Neural cell (in vitro differentiated cells): Measurements from ENCODE around the gene YJEFN3. TPM values are rescaled to one million over a fixed set of nuclear protein-coding genes. Genes with fewer than 3 reads are reported as not detected.

ENCODE experiments used
- H2AFZ ChIP-seq: fragments of 200-600, 300-800 bp; sonication (generic), shearing (Covaris generic); 2 replicates; pipeline ENCODE4 v1.6.0; 2014; ENCODE audit warnings: low read depth, mild to moderate bottlenecking, antibody characterized with exemption, low read length, moderate library complexity
- H3F3A ChIP-seq: fragments of 200-600 bp; shearing (Covaris generic); 2 replicates; pipeline ENCODE4 v1.6.1; 2016; ENCODE audit warnings: mild to moderate bottlenecking, moderate library complexity, mixed read lengths, antibody characterized with exemption, low read length; ENCODE audit not compliant: insufficient read depth, poor library complexity, severe bottlenecking
- H3K27ac ChIP-seq: fragments of 200-600, 300-800 bp; sonication (generic), shearing (Covaris generic); 2 replicates; pipeline ENCODE4 v1.5.1; 2014; ENCODE audit warnings: mild to moderate bottlenecking, low read length, moderate library complexity
- H3K27me3 ChIP-seq: fragments of 300-800, 200-600 bp; sonication (generic), shearing (Covaris generic); 2 replicates; pipeline ENCODE4 v1.6.0; 2014; ENCODE audit warnings: mild to moderate bottlenecking, low read depth, low read length, moderate library complexity; ENCODE audit not compliant: insufficient read depth
- H3K36me3 ChIP-seq: fragments of 300-800, 200-600 bp; sonication (generic), shearing (Covaris generic); 2 replicates; pipeline ENCODE4 v1.5.1; 2014; ENCODE audit warnings: mild to moderate bottlenecking, antibody characterized with exemption, low read length, moderate library complexity; ENCODE audit not compliant: insufficient read depth
- H3K4me2 ChIP-seq: fragments of 300-800, 200-600 bp; sonication (generic), shearing (Covaris generic); 2 replicates; pipeline ENCODE4 v1.6.0; 2014; ENCODE audit warnings: mild to moderate bottlenecking, low read length
- H3K4me3 ChIP-seq: fragments of 300-800, 200-600 bp; sonication (generic), shearing (Covaris generic); 2 replicates; pipeline ENCODE4 v1.5.1; 2014; ENCODE audit warnings: mild to moderate bottlenecking, low read length, moderate library complexity
- H3K79me2 ChIP-seq: fragments of 200-600 bp; shearing (Covaris generic); replicated peaks from 2 replicates; pipeline ENCODE4 v1.6.0; 2014; ENCODE audit warnings: mild to moderate bottlenecking, low read length, moderate library complexity; ENCODE audit not compliant: insufficient read depth
- H3K9ac ChIP-seq: fragments of 300-800, 200-600 bp; sonication (generic), shearing (Covaris generic); 2 replicates; pipeline ENCODE4 v1.6.1; 2016; ENCODE audit warnings: mild to moderate bottlenecking, low read length, mixed read lengths
- H3K9me2 ChIP-seq: fragments of 200-600 bp; shearing (Covaris generic); 2 replicates; pipeline ENCODE4 v1.6.1; 2016; ENCODE audit warnings: mild to moderate bottlenecking, low read length, mixed read lengths; ENCODE audit not compliant: insufficient read depth
- H3K9me3 ChIP-seq: fragments of 200-600, 300-800 bp; sonication (generic), shearing (Covaris generic); 2 replicates; pipeline ENCODE4 v1.6.1; 2016; ENCODE audit warnings: mild to moderate bottlenecking, mixed run types, low read length, moderate library complexity, mixed read lengths
- H4K20me1 ChIP-seq: fragments of 200-600 bp; shearing (Covaris generic); 2 replicates; pipeline ENCODE4 v1.6.1; 2016; ENCODE audit warnings: mild to moderate bottlenecking, mixed run types; ENCODE audit not compliant: insufficient read depth
- CTCF ChIP-seq: fragments of 450-650 bp; IDR thresholded peaks from 2 replicates; pipeline ENCODE4 v1.5.1; 2014; ENCODE audit warnings: antibody characterized with exemption, mild to moderate bottlenecking, moderate library complexity; ENCODE audit not compliant: poor library complexity, severe bottlenecking
- EP300 ChIP-seq: fragments of 450-650 bp; conservative IDR thresholded peaks from 2 replicates; pipeline ENCODE4 v1.6.1; 2014; ENCODE audit warnings: antibody characterized with exemption, mild to moderate bottlenecking, moderate library complexity; ENCODE audit not compliant: poor library complexity, severe bottlenecking
- EZH2 ChIP-seq: fragments of 200-600, 300-800 bp; shearing (Covaris generic), sonication (generic); IDR thresholded peaks from 2 replicates; pipeline ENCODE4 v1.6.1; 2014; ENCODE audit warnings: antibody characterized with exemption, low read length, borderline replicate concordance, mild to moderate bottlenecking; ENCODE audit not compliant: insufficient read depth, poor library complexity, severe bottlenecking
- MXI1 ChIP-seq: fragments of 450-650 bp; conservative IDR thresholded peaks from 2 replicates; pipeline ENCODE4 v1.6.1; 2014; ENCODE audit warnings: antibody characterized with exemption, mild to moderate bottlenecking; ENCODE audit not compliant: poor library complexity, severe bottlenecking
- POLR2AphosphoS5 ChIP-seq: IDR thresholded peaks from 2 replicates; pipeline ENCODE4 v1.6.1; 2012
- RAD21 ChIP-seq: fragments of 450-650 bp; conservative IDR thresholded peaks from 2 replicates; pipeline ENCODE4 v1.6.1; 2014; ENCODE audit warnings: antibody characterized with exemption, mild to moderate bottlenecking, moderate library complexity
- REST ChIP-seq: IDR thresholded peaks from 2 replicates; pipeline ENCODE4 v1.6.1; 2012; ENCODE audit warnings: borderline replicate concordance
- SMC3 ChIP-seq: fragments of 450-650 bp; conservative IDR thresholded peaks from 2 replicates; pipeline ENCODE4 v1.6.1; 2014; ENCODE audit warnings: antibody characterized with exemption, mild to moderate bottlenecking, moderate library complexity; ENCODE audit not compliant: poor library complexity
- TAF1 ChIP-seq: IDR thresholded peaks from 2 replicates; pipeline ENCODE4 v1.6.1; 2012; ENCODE audit warnings: low read depth
- polyA plus RNA-seq: library from polyadenylated mRNA; depleted of rRNA; stranded (reverse); fragments of >200 nt; gene quantifications from 2 replicates; pipeline ENCODE4 v1.2.3, GENCODE V29; 2014

Gene YJEFN3
- polyA plus RNA-seq, 1 donor from 2014 or later: 26.9 TPM

- Histone ChIP-seq H3K9me3 (no peaks in the 10 kb centered on the region), H2AFZ (no peak overlapping the region), H3K9ac (no peak overlapping the region), H3K4me2 (no peak overlapping the region), H4K20me1 (no peaks in the 10 kb centered on the region), H3F3A (no peaks in the 10 kb centered on the region), H3K27ac (no peak overlapping the region), H3K27me3 (no peaks in the 10 kb centered on the region), H3K4me3 (no peak overlapping the region), H3K79me2 (no peaks in the 10 kb centered on the region), H3K36me3 (no peaks in the 10 kb centered on the region), H3K9me2 (no peaks in the 10 kb centered on the region)
- TF ChIP-seq POLR2AphosphoS5: no peak
- TF ChIP-seq EZH2: no peak
- no peak for TF ChIP-seq TAF1
- no peak for TF ChIP-seq CTCF
- TF ChIP-seq MXI1: no peak
- no peak for TF ChIP-seq EP300
- TF ChIP-seq SMC3: no peak
- no peak for TF ChIP-seq REST
- no peak for TF ChIP-seq RAD21
Observed at GRCh38 chr19:19541616-19542015, 12.9 kb downstream of the YJEFN3 start.

GRCh38 chr19:19542507-19542906, 13.8 kb downstream of the YJEFN3 start:
- Histone ChIP-seq H3F3A (no peaks in the 10 kb centered on the region), H3K4me3 (no peak overlapping the region), H3K9ac (no peak overlapping the region), H3K4me2 (no peak overlapping the region), H2AFZ (no peak overlapping the region), H3K27me3 (no peaks in the 10 kb centered on the region), H3K9me2 (no peaks in the 10 kb centered on the region), H3K27ac (no peak overlapping the region), H3K9me3 (no peaks in the 10 kb centered on the region), H3K36me3 (no peaks in the 10 kb centered on the region), H3K79me2 (no peaks in the 10 kb centered on the region), H4K20me1 (no peaks in the 10 kb centered on the region)
- TF ChIP-seq EZH2: no peak
- TF ChIP-seq RAD21: no peak
- TF ChIP-seq MXI1: no peak
- no peak for TF ChIP-seq REST
- no peak for TF ChIP-seq SMC3
- TF ChIP-seq POLR2AphosphoS5: no peak
- TF ChIP-seq CTCF: no peak
- TF ChIP-seq TAF1: no peak
